Ishikawa (cell line): Measurements from ENCODE around the gene RPL19.

Experiments
- CEBPB ChIP-seq: IDR thresholded peaks from 2 replicates; pipeline ENCODE4 v1.6.1; 2012
- CREB1 ChIP-seq: IDR thresholded peaks from 2 replicates; pipeline ENCODE4 v1.6.1; 2012; ENCODE audit warnings: low read depth
- EGR1 ChIP-seq: IDR thresholded peaks from 2 replicates; pipeline ENCODE4 v1.6.1; 2012
- EP300 ChIP-seq: IDR thresholded peaks from 2 replicates; pipeline ENCODE4 v1.6.1; 2012; ENCODE audit warnings: borderline replicate concordance
- FOXM1 ChIP-seq: IDR thresholded peaks from 2 replicates; pipeline ENCODE4 v1.6.1; 2012; ENCODE audit warnings: low read depth, borderline replicate concordance
- MAX ChIP-seq: IDR thresholded peaks from 2 replicates; pipeline ENCODE4 v1.6.1; 2012
- RAD21 ChIP-seq: IDR thresholded peaks from 2 replicates; pipeline ENCODE4 v1.6.1; 2012; ENCODE audit warnings: low read depth
- REST ChIP-seq: IDR thresholded peaks from 2 replicates; pipeline ENCODE4 v1.6.1; 2012; ENCODE audit warnings: low read depth, mild to moderate bottlenecking
- TAF1 ChIP-seq: IDR thresholded peaks from 2 replicates; pipeline ENCODE4 v1.6.1; 2012; ENCODE audit warnings: low read depth, mild to moderate bottlenecking
- TCF12 ChIP-seq: IDR thresholded peaks from 2 replicates; pipeline ENCODE4 v1.6.1; 2012; ENCODE audit warnings: low read depth
- YY1 ChIP-seq: IDR thresholded peaks from 2 replicates; pipeline ENCODE4 v1.6.1; 2012; ENCODE audit warnings: low read depth
- ZBTB7A ChIP-seq: IDR thresholded peaks from 2 replicates; pipeline ENCODE4 v1.6.1; 2012; ENCODE audit warnings: low read depth

- TF ChIP-seq EGR1, result no peak
- TF ChIP-seq CREB1, result no peak
- no peak for TF ChIP-seq REST
- no peak for TF ChIP-seq YY1
- TF ChIP-seq FOXM1, result no peak
- no peak for TF ChIP-seq CEBPB
- no peak for TF ChIP-seq EP300
- TF ChIP-seq TAF1, result no peak
- TF ChIP-seq MAX, result no peak
- no peak for TF ChIP-seq ZBTB7A
- TF ChIP-seq RAD21, result no peak
- TF ChIP-seq TCF12, result no peak
Measured at GRCh38 chr17:39170558-39170957, 29.5 kb upstream of the RPL19 start.
